ENCODE results near the gene ELMOD3.
"Not testable (repeated sequence)": the region's sequence is repeated elsewhere in the genome, so short reads cannot be mapped to it uniquely, and the experiment has no call there.

The ELMOD3 gene

DNA sequence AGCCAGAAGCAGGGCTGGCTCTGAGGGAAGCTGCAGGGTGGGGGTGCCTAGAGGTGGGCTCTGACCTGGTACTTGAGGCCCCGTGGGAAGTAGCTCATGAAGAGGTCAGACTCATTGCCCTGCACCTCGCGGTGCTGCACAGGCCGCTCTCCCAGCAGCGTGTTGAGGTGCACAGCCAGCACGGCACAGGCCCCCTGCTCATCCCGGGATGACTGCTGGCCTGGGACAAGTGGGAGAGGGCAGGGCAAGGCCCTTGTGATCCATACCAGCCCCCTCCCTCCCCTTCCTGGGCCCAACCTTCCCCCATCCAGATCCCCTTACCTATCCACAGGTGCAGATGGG is 46.9 kb downstream of the ELMOD3 start:
- DNase-seq (ENCODE audit: low spot score): no peak

- no peak for DNase-seq (ENCODE audit: low spot score)
Observed at GRCh38 chr2:85401844-85402243, 47.3 kb downstream of the ELMOD3 start.

- DNase-seq (ENCODE audit: low spot score): no peak
Observed at GRCh38 chr2:85405201-85406059, 50.9 kb downstream of the ELMOD3 start.

- DNase-seq (ENCODE audit: low spot score): peak; percentile 42
Observed at GRCh38 chr2:85409845-85410583, 55.4 kb downstream of the ELMOD3 start, which contains the start of gene CAPG. CAPG (minus strand) TSS chr2:85410366; CDS start chr2:85402145, 8,221 bp downstream.

- DNase-seq (ENCODE audit: low spot score): no peak
Observed at GRCh38 chr2:85410584-85411404, 56.2 kb downstream of the ELMOD3 start.

DNA sequence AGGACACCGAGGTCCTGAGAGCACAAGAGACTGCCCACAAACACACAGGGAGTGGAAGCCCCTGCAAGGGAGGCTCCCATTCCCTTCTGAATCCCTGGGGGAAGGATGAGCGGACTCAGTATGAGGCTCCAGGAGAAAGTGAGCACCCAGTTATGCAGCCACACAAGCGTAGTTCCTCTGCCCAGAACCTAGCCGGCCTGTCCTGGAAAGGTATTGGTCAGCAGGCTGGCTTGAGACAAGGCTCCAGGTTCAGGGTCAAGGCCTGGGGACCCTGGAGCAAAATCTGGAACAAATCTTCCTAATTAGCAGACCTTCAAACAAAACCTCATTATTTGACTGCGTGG is 56.8 kb downstream of the ELMOD3 start:
- no peak for DNase-seq (ENCODE audit: low spot score)

DNA sequence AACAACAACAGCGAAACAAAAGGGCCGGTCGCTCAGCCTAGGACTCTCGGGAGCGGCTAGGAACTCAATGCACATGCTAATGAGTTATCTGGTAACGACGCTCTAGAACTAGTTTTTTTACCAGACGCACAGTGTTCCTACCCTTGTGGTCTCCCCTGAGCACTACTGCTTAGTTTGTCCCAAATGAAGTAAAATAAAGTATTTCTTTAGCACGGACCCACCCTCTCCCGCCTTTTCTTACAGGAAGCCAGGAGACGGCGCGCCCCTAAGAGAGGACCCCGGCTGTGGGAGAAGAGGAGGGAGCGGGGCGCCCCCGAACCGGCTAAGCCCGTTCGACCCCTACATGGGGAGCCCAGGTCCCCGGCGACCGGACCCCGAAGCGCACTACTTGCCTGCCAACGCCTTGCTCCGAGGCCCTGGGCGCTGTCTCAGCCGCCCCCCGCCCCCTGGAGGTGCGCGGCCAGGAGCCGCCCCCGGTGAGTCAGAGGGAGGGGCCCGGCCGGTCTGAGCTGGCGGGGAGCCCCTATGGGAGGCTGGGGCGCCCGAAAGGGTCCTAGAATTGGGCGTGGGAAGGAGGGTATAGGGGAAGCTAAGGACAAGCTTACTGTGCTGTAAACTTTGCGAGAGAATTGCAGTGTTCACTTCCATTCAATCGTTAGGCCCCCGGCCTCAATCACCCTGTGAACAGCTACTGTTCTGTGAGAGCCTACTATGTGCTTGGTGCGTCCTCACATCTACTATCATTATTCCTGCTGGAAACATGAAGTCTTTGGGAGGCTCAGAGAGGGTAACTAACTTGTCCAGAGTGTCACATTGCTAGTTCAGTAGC is 59.2 kb downstream of the ELMOD3 start:
- no peak for DNase-seq (ENCODE audit: low spot score)

DNA sequence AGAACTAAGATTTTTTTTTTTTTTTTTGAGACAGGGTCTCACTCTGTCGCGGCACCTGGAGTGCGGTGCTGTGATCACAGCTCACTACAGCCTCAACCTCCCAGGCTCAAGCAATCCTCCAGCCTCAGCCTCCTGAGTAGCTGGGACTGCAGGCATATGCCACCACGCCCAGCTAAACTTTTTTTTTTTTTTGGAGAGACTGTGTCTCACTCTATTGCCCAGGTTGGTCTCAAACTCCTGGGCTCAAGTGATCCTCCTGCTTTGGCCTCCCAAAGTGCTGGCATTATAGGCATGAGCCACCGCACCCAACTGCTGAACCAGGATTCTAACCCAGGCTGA is 59.8 kb downstream of the ELMOD3 start:
- not testable (repeated sequence) for DNase-seq (ENCODE audit: low spot score)

DNA sequence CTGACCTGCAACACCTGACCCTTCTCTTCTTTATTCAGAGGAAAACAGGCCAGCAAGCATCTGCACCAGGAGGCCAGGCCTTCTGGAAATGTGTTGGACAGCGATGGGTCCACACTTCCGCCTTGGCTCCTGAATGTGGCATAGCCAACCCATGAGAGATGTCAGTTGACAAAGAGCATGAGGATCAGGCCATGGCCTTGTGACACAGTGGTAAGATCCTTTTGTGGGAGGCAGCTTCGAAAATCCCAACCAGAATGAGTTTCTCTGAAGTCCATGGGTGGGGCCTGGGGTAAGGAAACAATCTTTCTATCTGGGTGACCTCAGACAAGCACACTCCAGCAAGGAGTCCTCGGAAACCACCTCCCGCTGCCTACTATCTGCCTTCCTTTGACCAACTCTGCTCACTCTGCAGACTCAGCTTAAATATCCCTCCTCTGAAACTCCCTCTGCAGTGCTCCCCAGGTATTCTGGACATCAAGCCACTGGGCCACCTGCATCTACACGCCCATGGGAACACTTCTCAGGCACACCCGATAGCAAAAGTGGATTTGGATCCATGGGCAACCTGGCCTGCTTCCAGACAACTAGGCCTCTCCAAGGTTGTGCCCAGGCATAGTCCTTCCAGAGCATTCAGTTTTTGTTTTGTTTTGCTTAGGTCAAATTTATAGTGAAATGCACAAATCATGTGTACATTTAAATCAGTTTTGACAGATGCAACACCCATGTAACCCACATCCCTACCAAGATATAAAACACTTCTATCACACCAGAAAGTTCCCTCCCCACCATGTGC is 60.4 kb downstream of the ELMOD3 start:
- DNase-seq (ENCODE audit: low spot score): no peak

DNA sequence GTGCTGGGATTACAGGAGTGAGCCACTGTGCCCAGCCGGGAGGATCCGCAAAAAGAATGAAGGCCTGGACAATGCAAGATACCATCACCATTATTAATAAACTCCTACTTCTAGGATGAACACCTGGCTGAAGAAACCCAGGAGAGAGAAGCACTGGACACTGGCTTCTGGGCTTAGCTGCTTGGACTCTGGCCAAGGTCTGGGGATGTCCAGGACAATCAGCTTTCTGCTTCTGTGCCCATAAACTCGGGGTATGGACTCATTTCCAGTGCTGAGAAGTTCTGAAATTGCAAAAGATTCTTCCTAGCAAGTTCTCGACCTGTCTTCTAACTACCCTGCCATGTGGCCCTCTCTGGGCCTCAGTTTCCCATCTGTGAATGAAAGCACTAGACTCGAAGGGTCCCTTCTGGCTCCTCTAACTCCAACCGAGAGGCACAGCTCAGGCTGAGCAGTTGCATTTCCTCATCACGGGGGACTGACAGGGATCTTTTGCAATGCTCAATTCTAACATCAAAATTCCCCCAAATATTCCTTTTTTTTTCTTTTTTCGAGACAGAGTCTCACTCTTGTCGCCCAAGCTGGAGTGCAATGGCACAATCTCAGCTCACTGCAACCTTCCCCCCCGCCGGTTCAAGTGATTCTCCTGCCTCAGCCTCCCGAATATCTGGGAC is 61.5 kb downstream of the ELMOD3 start:
- DNase-seq (ENCODE audit: low spot score): no peak

DNA sequence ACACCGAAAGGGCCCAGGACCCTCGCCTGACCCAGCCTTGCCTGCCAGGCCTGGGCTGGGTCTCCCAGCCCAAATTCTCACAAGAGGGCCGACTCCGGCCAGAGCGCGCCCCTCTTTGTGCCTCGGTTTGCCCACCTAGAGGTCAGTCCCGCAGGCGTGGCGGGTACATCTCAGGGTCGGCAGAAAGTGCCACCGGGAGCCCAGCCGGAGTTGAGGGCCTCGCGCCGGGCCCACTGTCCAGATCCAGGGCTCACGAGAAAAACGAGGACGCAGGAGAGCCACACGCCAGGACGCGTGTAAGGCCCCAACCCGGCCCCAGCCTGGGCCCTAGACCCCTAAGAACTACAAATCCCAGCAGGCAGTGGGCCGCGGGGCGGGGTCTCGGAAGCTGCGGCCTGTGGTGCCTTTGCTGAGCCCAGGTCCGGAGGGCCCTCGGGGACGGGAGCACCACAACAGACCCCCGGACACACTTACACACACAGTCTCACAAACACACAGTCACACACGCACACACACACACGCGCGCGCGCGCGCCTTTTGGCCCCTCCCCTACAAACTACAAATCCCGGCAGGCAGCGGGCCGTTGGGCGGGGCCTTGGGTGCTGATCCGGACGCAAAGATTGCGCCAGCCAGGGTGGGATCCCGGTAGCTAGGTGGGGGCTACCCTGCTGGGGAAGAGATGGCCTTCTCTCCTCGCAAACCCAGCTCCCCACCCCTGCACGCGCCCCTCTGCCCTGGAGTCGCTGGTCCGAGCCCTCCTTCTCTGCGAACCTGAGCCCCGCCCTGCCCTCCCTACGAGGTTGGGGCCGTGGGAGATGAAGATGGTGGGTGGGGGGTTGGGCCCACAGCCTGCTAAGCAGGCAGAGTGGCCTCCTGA is 63.8 kb downstream of the ELMOD3 start, which contains the start of gene SH2D6:
Gene SH2D6 (plus strand): TSS at position 583 of the 877 bp plus-strand sequence. CDS start 10,752 bp downstream, outside the sequence.
- peak; percentile 89 for DNase-seq (ENCODE audit: low spot score)

DNA sequence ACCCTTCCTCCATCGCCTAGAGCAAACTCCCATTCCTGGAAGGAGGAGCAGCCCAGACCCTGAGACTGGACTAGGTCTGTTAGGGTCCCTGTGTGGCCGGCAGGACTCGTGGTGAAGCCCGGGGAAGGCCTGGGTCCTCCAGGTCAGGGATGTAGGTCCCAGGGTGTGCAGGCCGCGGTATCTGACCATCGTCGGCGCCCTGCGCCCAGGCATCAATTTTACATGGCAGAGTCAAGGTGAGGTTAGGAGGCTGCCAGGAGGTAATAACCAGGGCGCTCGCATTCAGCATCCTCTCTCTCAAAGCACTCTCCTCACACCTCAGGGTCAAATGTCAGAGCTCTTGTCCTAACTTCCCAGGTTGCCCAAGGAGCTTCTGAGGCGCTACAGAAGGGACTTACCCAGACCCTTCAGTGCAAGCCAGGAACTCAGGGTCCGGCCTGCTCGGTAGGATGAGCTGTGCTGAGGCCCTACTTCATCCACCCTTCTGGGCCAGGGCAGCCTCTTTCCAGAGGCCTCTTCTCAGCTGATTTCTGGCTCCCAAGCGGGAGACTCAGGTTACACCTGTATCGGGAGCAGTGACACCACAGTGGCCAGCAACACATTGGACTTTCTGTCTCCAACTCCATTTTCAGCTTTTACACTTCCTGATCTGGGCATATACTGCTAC is 64.6 kb downstream of the ELMOD3 start:
- no peak for DNase-seq (ENCODE audit: low spot score)

GRCh38 chr2:85420536-85421259 is 66.1 kb downstream of the ELMOD3 start:
- DNase-seq (ENCODE audit: low spot score): peak; percentile 88

DNA sequence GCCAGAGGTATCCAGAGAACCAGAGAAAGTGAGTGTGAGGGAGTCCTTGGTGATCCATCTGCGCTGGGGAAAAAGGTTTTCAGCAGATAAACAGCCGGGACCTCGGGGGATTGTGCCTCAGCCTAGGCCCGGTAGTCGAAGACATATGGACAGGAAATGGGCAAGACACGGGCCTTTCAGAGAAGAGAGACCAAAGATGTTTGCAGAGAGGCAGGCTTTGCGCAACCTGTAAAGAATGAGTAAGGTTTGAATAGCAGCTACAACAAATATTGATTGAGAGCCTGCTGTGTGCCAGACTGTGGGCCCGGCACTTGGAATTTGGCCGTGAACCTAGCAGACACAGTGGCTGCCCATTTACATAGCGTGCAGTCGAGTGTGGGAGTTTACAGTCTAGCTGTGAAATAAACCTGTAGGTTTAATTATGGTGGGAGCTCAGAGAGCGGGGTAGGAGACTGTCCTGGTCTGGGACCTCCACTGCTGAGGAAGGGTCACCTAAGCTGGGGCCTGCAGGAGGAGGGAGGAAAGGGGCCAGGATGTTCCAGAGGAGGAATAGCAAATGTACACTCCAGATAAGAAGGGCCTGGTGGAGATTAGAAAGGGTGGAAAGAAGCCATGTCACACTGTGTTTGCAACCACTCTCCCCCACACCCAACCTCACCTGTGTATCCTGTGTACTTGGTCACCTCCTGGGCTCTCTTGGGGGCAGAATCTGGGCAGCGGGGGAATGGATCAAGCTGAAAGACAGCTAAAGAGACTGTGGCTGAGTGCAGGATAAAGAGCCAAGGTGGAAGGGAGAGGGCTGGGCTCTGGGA is 66.9 kb downstream of the ELMOD3 start:
- no peak for DNase-seq (ENCODE audit: low spot score)

DNA sequence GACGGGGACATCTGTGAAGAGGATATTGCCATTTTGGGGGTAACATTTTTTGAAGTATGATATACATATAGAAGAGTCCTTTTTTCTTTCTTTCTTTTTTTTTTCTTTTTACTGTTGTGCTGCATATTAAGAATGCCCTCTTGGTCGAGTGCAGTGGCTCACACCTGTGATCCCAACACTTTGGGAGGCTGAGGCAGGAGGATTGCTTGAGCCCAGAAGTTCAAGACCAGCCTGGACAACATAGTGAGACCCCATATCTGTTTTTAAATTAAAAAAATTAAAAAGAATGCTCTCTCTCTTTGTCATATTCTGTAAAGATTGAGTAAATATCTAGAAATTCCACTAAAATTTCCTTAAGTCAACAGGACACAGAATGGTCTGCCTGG is 67.5 kb downstream of the ELMOD3 start:
- no peak for DNase-seq (ENCODE audit: low spot score)

DNA sequence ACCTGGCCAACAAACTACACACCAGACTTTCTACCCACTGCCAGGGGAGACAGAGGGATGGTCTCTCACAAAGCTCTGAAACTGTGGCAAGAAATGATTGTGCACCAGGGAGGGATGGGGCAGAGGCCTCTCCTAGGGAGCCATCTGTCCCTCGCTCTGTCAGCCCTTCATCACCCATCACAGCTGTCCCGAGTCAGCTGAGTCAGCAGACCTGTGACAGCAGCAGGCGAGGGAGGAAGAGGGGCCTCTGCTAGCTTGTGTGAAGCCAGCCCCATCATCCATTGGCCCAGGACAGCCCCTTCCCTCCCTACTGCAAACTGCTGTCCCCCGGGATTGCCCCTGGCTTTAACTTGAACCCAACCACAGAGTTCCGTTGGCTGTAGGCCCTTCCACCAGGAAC is 69.0 kb downstream of the ELMOD3 start:
- DNase-seq (ENCODE audit: low spot score): peak; percentile 30

DNA sequence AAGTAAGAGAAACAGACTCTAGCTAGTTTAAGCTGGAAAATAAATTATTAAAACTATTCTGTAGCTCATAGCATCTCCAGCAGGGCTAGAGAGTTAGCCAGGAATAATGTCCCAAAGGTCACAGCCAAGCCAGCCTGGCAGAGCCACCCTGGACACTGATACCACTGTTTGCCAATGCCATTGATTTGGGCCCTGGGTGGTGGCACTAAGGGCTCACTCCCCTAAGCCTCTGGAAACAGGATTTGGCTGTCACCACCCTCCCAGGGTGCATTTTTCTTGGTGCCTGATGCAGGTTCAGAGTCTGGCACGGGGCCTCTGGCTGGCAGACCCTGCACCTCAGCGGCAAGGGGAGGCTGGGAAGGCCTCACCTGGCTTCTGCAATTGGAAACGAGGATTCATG is 71.0 kb downstream of the ELMOD3 start:
- no peak for DNase-seq (ENCODE audit: low spot score)
